Stimulated activated CD8-positive, alpha-beta memory T cell treated with anti-CD3 and anti-CD28 coated beads, Interleukin-7, amount 100 ng/mL, for 1 hour (primary cell): Measurements from ENCODE around the gene CASP10.
"Not testable (repeated sequence)": the region's sequence is repeated elsewhere in the genome, so short reads cannot be mapped to it uniquely, and the experiment has no call there.

ENCODE experiments used
- DNase-seq, 2 donors: peaks; one replicate each; pipeline ENCODE4 v3.0.0-alpha.2; 2020; ENCODE audit warnings: low read depth in 2 of 2

The CASP10 gene

GRCh38 chr2:201182650-201183364 lies at the start of gene CASP10:
Gene CASP10, plus strand, starts transcription at chr2:201183141. Its CDS starts 2,637 bp downstream, at chr2:201185778.
- no peak for DNase-seq

- no peak for DNase-seq
Measured at GRCh38 chr2:201135386-201135785, 47.6 kb upstream of the CASP10 start.

GRCh38 chr2:201136889-201137321 lies 46.0 kb upstream of the CASP10 start:
- DNase-seq = no peak

- DNase-seq = no peak
Measured at GRCh38 chr2:201137505-201138400, 45.2 kb upstream of the CASP10 start.

GRCh38 chr2:201138401-201138970 lies 44.5 kb upstream of the CASP10 start:
- no peak for DNase-seq

GRCh38 chr2:201138986-201139781 lies 43.8 kb upstream of the CASP10 start:
- not testable (repeated sequence) for DNase-seq

GRCh38 chr2:201139836-201140604 lies 42.9 kb upstream of the CASP10 start:
- no peak for DNase-seq

- DNase-seq = no peak
Measured at GRCh38 chr2:201144101-201145051, 38.6 kb upstream of the CASP10 start.

- no peak for DNase-seq
Measured at GRCh38 chr2:201148434-201148990, 34.4 kb upstream of the CASP10 start.

- no peak for DNase-seq
Measured at GRCh38 chr2:201149064-201149820, 33.7 kb upstream of the CASP10 start.

- DNase-seq = not testable (repeated sequence)
Measured at GRCh38 chr2:201149821-201150165, 33.1 kb upstream of the CASP10 start.

- no peak for DNase-seq
Measured at GRCh38 chr2:201150454-201151020, 32.4 kb upstream of the CASP10 start.

- DNase-seq = no peak
Measured at GRCh38 chr2:201151127-201151981, 31.6 kb upstream of the CASP10 start.

- DNase-seq = no peak
Measured at GRCh38 chr2:201152517-201152916, 30.4 kb upstream of the CASP10 start.

GRCh38 chr2:201152999-201153815 lies 29.7 kb upstream of the CASP10 start:
- no peak for DNase-seq

- no peak for DNase-seq
Measured at GRCh38 chr2:201154615-201155399, 28.1 kb upstream of the CASP10 start.
